ENCODE measurements around the gene THNSL1.

The THNSL1 gene

DNA sequence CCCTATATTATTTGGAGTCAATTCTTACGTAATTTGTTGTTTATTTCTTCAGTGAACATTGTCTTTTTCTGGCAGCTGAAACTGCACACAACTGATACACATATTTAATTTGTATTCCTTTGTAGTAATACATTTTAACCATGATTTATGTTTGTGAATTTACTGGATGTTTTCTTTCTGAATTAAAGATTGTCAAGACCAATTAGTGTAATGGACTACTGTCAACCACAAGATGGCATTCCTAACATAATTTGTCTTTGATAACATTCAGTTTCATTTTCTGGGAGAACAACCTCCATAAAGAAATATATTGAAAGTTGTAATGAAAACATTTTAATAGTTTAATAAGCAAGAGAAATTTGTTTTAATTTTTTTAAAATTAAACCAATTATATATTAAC lies 10.1 kb downstream of the THNSL1 start:
- H3F3A ChIP-seq (ENCODE audit: low read depth): no peaks in the 10 kb centered on the region
- H3K4me2 ChIP-seq (ENCODE audit: low read depth, low read length, poor library complexity, severe bottlenecking): no peak overlapping the region
- H3K36me3 ChIP-seq (ENCODE audit: insufficient read depth, low read length): no peaks in the 10 kb centered on the region
- H4K20me1 ChIP-seq (ENCODE audit: insufficient read depth, low read length, poor library complexity, severe bottlenecking): no peaks in the 10 kb centered on the region
- H2AFZ ChIP-seq (ENCODE audit: low read length): no peak overlapping the region
- no peaks in the 10 kb centered on the region for H3K27me3 ChIP-seq (ENCODE audit: insufficient read depth, low read length, poor library complexity, severe bottlenecking)
- H3K9ac ChIP-seq (ENCODE audit: low read depth, low read length, poor library complexity, severe bottlenecking): no peak overlapping the region
- no peaks in the 10 kb centered on the region for H3K9me3 ChIP-seq (ENCODE audit: insufficient read depth, low read depth, low read length)
- H3K4me3 ChIP-seq (ENCODE audit: low read length, poor library complexity, severe bottlenecking): no peak overlapping the region
- no peaks in the 10 kb centered on the region for H3K79me2 ChIP-seq (ENCODE audit: insufficient read depth, low read length)
- H3K4me1 ChIP-seq (ENCODE audit: insufficient read depth, low read length, poor library complexity, severe bottlenecking): no peaks in the 10 kb centered on the region
- TF ChIP-seq, protein P1, sequence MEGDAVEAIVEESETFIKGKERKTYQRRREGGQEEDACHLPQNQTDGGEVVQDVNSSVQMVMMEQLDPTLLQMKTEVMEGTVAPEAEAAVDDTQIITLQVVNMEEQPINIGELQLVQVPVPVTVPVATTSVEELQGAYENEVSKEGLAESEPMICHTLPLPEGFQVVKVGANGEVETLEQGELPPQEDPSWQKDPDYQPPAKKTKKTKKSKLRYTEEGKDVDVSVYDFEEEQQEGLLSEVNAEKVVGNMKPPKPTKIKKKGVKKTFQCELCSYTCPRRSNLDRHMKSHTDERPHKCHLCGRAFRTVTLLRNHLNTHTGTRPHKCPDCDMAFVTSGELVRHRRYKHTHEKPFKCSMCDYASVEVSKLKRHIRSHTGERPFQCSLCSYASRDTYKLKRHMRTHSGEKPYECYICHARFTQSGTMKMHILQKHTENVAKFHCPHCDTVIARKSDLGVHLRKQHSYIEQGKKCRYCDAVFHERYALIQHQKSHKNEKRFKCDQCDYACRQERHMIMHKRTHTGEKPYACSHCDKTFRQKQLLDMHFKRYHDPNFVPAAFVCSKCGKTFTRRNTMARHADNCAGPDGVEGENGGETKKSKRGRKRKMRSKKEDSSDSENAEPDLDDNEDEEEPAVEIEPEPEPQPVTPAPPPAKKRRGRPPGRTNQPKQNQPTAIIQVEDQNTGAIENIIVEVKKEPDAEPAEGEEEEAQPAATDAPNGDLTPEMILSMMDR (conservative IDR thresholded peaks at IDR 0.05; ENCODE audit: low read length): peak; percentile 43
- TF ChIP-seq EZH2phosphoT487 (IDR thresholded peaks at IDR 0.05; ENCODE audit: borderline replicate concordance): no peak
- H3K9me2 ChIP-seq (replicated peaks; ENCODE audit: low read depth, low read length): no peaks in the 10 kb centered on the region

DNA sequence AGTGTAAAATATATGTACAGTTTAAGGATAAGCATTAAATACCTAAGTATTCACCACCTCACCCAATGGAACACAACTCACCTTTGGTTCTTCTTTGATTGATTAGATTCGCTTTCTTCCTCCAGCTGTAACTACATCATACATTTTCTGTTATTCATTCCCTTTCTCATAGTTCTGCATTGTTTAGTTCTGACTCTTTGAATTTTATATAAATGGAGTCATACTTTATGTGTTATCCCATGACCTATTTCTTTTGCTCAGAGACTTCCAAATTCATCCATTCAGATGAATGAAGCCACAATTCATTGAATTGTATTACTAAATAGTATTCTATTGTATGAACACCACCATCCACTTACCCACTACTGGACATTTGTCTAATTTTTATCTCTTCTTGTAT lies 12.3 kb downstream of the THNSL1 start:
- Histone ChIP-seq H3K27me3 (ENCODE audit: insufficient read depth, low read length, poor library complexity, severe bottlenecking) (no peaks in the 10 kb centered on the region), H3K4me2 (ENCODE audit: low read depth, low read length, poor library complexity, severe bottlenecking) (no peak overlapping the region), H2AFZ (ENCODE audit: low read length) (no peak overlapping the region), H3K9me3 (ENCODE audit: insufficient read depth, low read depth, low read length) (no peaks in the 10 kb centered on the region), H3K4me1 (ENCODE audit: insufficient read depth, low read length, poor library complexity, severe bottlenecking) (no peaks in the 10 kb centered on the region), H3K9ac (ENCODE audit: low read depth, low read length, poor library complexity, severe bottlenecking) (no peak overlapping the region), H3K36me3 (ENCODE audit: insufficient read depth, low read length) (no peaks in the 10 kb centered on the region), H3F3A (ENCODE audit: low read depth) (no peaks in the 10 kb centered on the region), H3K79me2 (ENCODE audit: insufficient read depth, low read length) (no peaks in the 10 kb centered on the region), H3K4me3 (ENCODE audit: low read length, poor library complexity, severe bottlenecking) (no peak overlapping the region), H3K9me2 (replicated peaks; ENCODE audit: low read depth, low read length) (no peaks in the 10 kb centered on the region), H4K20me1 (ENCODE audit: insufficient read depth, low read length, poor library complexity, severe bottlenecking) (no peaks in the 10 kb centered on the region)
- no peak for TF ChIP-seq EZH2phosphoT487 (IDR thresholded peaks at IDR 0.05; ENCODE audit: borderline replicate concordance)
- TF ChIP-seq, protein P1 (conservative IDR thresholded peaks at IDR 0.05; ENCODE audit: low read length): no peak

DNA sequence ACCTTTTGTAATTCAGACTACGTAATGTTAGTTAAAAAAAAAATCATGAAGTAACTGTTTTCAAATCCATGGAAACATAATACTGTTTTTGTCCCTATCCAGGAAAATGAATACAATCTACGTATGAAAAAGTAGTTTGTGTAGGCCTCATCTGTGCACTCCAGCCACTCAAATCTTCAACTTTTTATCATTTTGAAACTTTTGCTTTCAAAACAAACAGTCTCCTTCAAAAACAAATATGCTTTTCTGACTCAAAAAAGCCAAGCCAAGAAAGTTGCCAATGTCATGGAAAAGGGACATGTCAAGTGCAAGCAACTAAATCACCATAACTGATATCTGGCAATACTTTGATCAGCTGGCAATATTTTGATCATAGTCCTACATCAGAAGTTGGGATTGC lies 13.1 kb downstream of the THNSL1 start:
- no peaks in the 10 kb centered on the region for H3K4me1 ChIP-seq (ENCODE audit: insufficient read depth, low read length, poor library complexity, severe bottlenecking)
- TF ChIP-seq EZH2phosphoT487 (IDR thresholded peaks at IDR 0.05; ENCODE audit: borderline replicate concordance): no peak
- TF ChIP-seq, protein P1 (conservative IDR thresholded peaks at IDR 0.05; ENCODE audit: low read length): no peak

More for the DNA sequence above, 13.1 kb downstream of the THNSL1 start:
- Histone ChIP-seq H4K20me1 (ENCODE audit: insufficient read depth, low read length, poor library complexity, severe bottlenecking) (no peaks in the 10 kb centered on the region), H3K27me3 (ENCODE audit: insufficient read depth, low read length, poor library complexity, severe bottlenecking) (no peaks in the 10 kb centered on the region), H3K9ac (ENCODE audit: low read depth, low read length, poor library complexity, severe bottlenecking) (no peak overlapping the region), H2AFZ (ENCODE audit: low read length) (no peak overlapping the region), H3K4me2 (ENCODE audit: low read depth, low read length, poor library complexity, severe bottlenecking) (no peak overlapping the region), H3K36me3 (ENCODE audit: insufficient read depth, low read length) (no peaks in the 10 kb centered on the region), H3K4me3 (ENCODE audit: low read length, poor library complexity, severe bottlenecking) (no peak overlapping the region), H3K9me3 (ENCODE audit: insufficient read depth, low read depth, low read length) (no peaks in the 10 kb centered on the region), H3K9me2 (replicated peaks; ENCODE audit: low read depth, low read length) (no peaks in the 10 kb centered on the region), H3K79me2 (ENCODE audit: insufficient read depth, low read length) (no peaks in the 10 kb centered on the region), H3F3A (ENCODE audit: low read depth) (no peaks in the 10 kb centered on the region)

Measured in Loucy (cell line).